H1 (cell line): ENCODE measurements around the gene TXNDC12. TPM values are rescaled to one million over a fixed set of nuclear protein-coding genes. Genes with fewer than 3 reads are reported as not detected.

Experiments used
- polyA plus RNA-seq, 7 experiments: library from polyadenylated mRNA; depleted of rRNA in 3 of 7; stranded (reverse) in 5 of 7; unstranded in 2 of 7; fragments of >200 nt in 5 of 7; fragments of 200-250 nt in 2 of 7; gene quantifications; 1 replicate in 5 of 7; 2 replicates in 1 of 7; 4 replicates in 1 of 7; pipeline versions ENCODE4 v1.2.1 to v1.2.3, GENCODE V29; 2011 to 2013; ENCODE audit warnings: missing spikeins in 2 of 7, mixed read lengths in 2 of 7
- small RNA-seq: library from polyadenylated mRNA; stranded (forward); fragments of <200 nt; extraction: miRNeasy Mini kit (QIAGEN cat#:217004); gene quantifications from one replicate; pipeline ENCODE3, GENCODE V24; 2013; ENCODE audit not compliant: insufficient read depth
- total RNA-seq: library from RNA; stranded (reverse); fragmentation: NEBNext Ultra II Directional; extraction: Animal tissue kit (Norgen Biotek cat#: 25700); gene quantifications from 2 replicates; pipeline ENCODE4 v1.2.1, GENCODE V29; 2021

TXNDC12 gene
- total and polyA plus RNA-seq, 2 of the 8 experiments (the other 6 are each of a cell fraction or from before 2014, with no cell fraction given), result 35.2 to 89.8 TPM

Small RNA genes within 50 kb of the gene (small RNA-seq; reads per million reads assigned to genes)
- not detected for gene RN7SL290P
- 1.0 reads per million for gene RNA5SP48

Other genes starting within 250 kb of the TXNDC12 start
- 177 and 182 TPM in 2 replicates for gene NRDC, start 176.5 kb downstream of the TXNDC12 start, total RNA-seq
- gene NRDC, start 176.5 kb downstream of the TXNDC12 start, polyA plus RNA-seq (2011; rRNA removed), result 61.6 and 70.2 TPM in 2 replicates
- 36.8 and 37.3 TPM in 2 replicates for gene RAB3B, start 64.5 kb downstream of the TXNDC12 start, total RNA-seq
- gene RAB3B, start 64.5 kb downstream of the TXNDC12 start, polyA plus RNA-seq (2011; rRNA removed), result 9.4 and 12.5 TPM in 2 replicates
- gene KTI12, start 21.4 kb downstream of the TXNDC12 start, total RNA-seq, result 7.5 and 8.3 TPM in 2 replicates
- gene KTI12, start 21.4 kb downstream of the TXNDC12 start, polyA plus RNA-seq (2011; rRNA removed), result 16.2 and 17.0 TPM in 2 replicates
- gene BTF3L4, start 1.1 kb upstream of the TXNDC12 start, total RNA-seq, result 97.3 and 98.3 TPM in 2 replicates
- gene BTF3L4, start 1.1 kb upstream of the TXNDC12 start, polyA plus RNA-seq (2011; rRNA removed), result 38.0 and 76.1 TPM in 2 replicates
- 26.4 and 26.5 TPM in 2 replicates for gene ZFYVE9, start 86.9 kb upstream of the TXNDC12 start, total RNA-seq
- 4.4 and 5.8 TPM in 2 replicates for gene ZFYVE9, start 86.9 kb upstream of the TXNDC12 start, polyA plus RNA-seq (2011; rRNA removed)